Neural cell (in vitro differentiated cells): Measurements from ENCODE around the gene HBE1. TPM values are rescaled to one million over a fixed set of nuclear protein-coding genes. Genes with fewer than 3 reads are reported as not detected.
"Not testable (repeated sequence)": the region's sequence is repeated elsewhere in the genome, so short reads cannot be mapped to it uniquely, and the experiment has no call there.

Experiments used
- H2AFZ ChIP-seq: fragments of 200-600, 300-800 bp; sonication (generic), shearing (Covaris generic); 2 replicates; pipeline ENCODE4 v1.6.0; 2014; ENCODE audit warnings: low read depth, mild to moderate bottlenecking, antibody characterized with exemption, low read length, moderate library complexity
- H3F3A ChIP-seq: fragments of 200-600 bp; shearing (Covaris generic); 2 replicates; pipeline ENCODE4 v1.6.1; 2016; ENCODE audit warnings: mild to moderate bottlenecking, moderate library complexity, mixed read lengths, antibody characterized with exemption, low read length; ENCODE audit not compliant: insufficient read depth, poor library complexity, severe bottlenecking
- H3K27ac ChIP-seq: fragments of 200-600, 300-800 bp; sonication (generic), shearing (Covaris generic); 2 replicates; pipeline ENCODE4 v1.5.1; 2014; ENCODE audit warnings: mild to moderate bottlenecking, low read length, moderate library complexity
- H3K27me3 ChIP-seq: fragments of 300-800, 200-600 bp; sonication (generic), shearing (Covaris generic); 2 replicates; pipeline ENCODE4 v1.6.0; 2014; ENCODE audit warnings: mild to moderate bottlenecking, low read depth, low read length, moderate library complexity; ENCODE audit not compliant: insufficient read depth
- H3K36me3 ChIP-seq: fragments of 300-800, 200-600 bp; sonication (generic), shearing (Covaris generic); 2 replicates; pipeline ENCODE4 v1.5.1; 2014; ENCODE audit warnings: mild to moderate bottlenecking, antibody characterized with exemption, low read length, moderate library complexity; ENCODE audit not compliant: insufficient read depth
- H3K4me2 ChIP-seq: fragments of 300-800, 200-600 bp; sonication (generic), shearing (Covaris generic); 2 replicates; pipeline ENCODE4 v1.6.0; 2014; ENCODE audit warnings: mild to moderate bottlenecking, low read length
- H3K4me3 ChIP-seq: fragments of 300-800, 200-600 bp; sonication (generic), shearing (Covaris generic); 2 replicates; pipeline ENCODE4 v1.5.1; 2014; ENCODE audit warnings: mild to moderate bottlenecking, low read length, moderate library complexity
- H3K79me2 ChIP-seq: fragments of 200-600 bp; shearing (Covaris generic); replicated peaks from 2 replicates; pipeline ENCODE4 v1.6.0; 2014; ENCODE audit warnings: mild to moderate bottlenecking, low read length, moderate library complexity; ENCODE audit not compliant: insufficient read depth
- H3K9ac ChIP-seq: fragments of 300-800, 200-600 bp; sonication (generic), shearing (Covaris generic); 2 replicates; pipeline ENCODE4 v1.6.1; 2016; ENCODE audit warnings: mild to moderate bottlenecking, low read length, mixed read lengths
- H3K9me2 ChIP-seq: fragments of 200-600 bp; shearing (Covaris generic); 2 replicates; pipeline ENCODE4 v1.6.1; 2016; ENCODE audit warnings: mild to moderate bottlenecking, low read length, mixed read lengths; ENCODE audit not compliant: insufficient read depth
- H3K9me3 ChIP-seq: fragments of 200-600, 300-800 bp; sonication (generic), shearing (Covaris generic); 2 replicates; pipeline ENCODE4 v1.6.1; 2016; ENCODE audit warnings: mild to moderate bottlenecking, mixed run types, low read length, moderate library complexity, mixed read lengths
- H4K20me1 ChIP-seq: fragments of 200-600 bp; shearing (Covaris generic); 2 replicates; pipeline ENCODE4 v1.6.1; 2016; ENCODE audit warnings: mild to moderate bottlenecking, mixed run types; ENCODE audit not compliant: insufficient read depth
- EP300 ChIP-seq: fragments of 450-650 bp; conservative IDR thresholded peaks from 2 replicates; pipeline ENCODE4 v1.6.1; 2014; ENCODE audit warnings: antibody characterized with exemption, mild to moderate bottlenecking, moderate library complexity; ENCODE audit not compliant: poor library complexity, severe bottlenecking
- EZH2 ChIP-seq: fragments of 200-600, 300-800 bp; shearing (Covaris generic), sonication (generic); IDR thresholded peaks from 2 replicates; pipeline ENCODE4 v1.6.1; 2014; ENCODE audit warnings: antibody characterized with exemption, low read length, borderline replicate concordance, mild to moderate bottlenecking; ENCODE audit not compliant: insufficient read depth, poor library complexity, severe bottlenecking
- MXI1 ChIP-seq: fragments of 450-650 bp; conservative IDR thresholded peaks from 2 replicates; pipeline ENCODE4 v1.6.1; 2014; ENCODE audit warnings: antibody characterized with exemption, mild to moderate bottlenecking; ENCODE audit not compliant: poor library complexity, severe bottlenecking
- POLR2AphosphoS5 ChIP-seq: IDR thresholded peaks from 2 replicates; pipeline ENCODE4 v1.6.1; 2012
- RAD21 ChIP-seq: fragments of 450-650 bp; conservative IDR thresholded peaks from 2 replicates; pipeline ENCODE4 v1.6.1; 2014; ENCODE audit warnings: antibody characterized with exemption, mild to moderate bottlenecking, moderate library complexity
- SMC3 ChIP-seq: fragments of 450-650 bp; conservative IDR thresholded peaks from 2 replicates; pipeline ENCODE4 v1.6.1; 2014; ENCODE audit warnings: antibody characterized with exemption, mild to moderate bottlenecking, moderate library complexity; ENCODE audit not compliant: poor library complexity
- TAF1 ChIP-seq: IDR thresholded peaks from 2 replicates; pipeline ENCODE4 v1.6.1; 2012; ENCODE audit warnings: low read depth
- polyA plus RNA-seq: library from polyadenylated mRNA; depleted of rRNA; stranded (reverse); fragments of >200 nt; gene quantifications from 2 replicates; pipeline ENCODE4 v1.2.3, GENCODE V29; 2014
- TF ChIP-seq, protein P1 (sequence below): fragments of 450-650 bp; IDR thresholded peaks from 2 replicates; pipeline ENCODE4 v1.5.1; 2014; ENCODE audit warnings: antibody characterized with exemption, mild to moderate bottlenecking, moderate library complexity; ENCODE audit not compliant: poor library complexity, severe bottlenecking
- TF ChIP-seq, protein P2 (sequence below): IDR thresholded peaks from 2 replicates; pipeline ENCODE4 v1.6.1; 2012; ENCODE audit warnings: borderline replicate concordance

Gene HBE1
- polyA plus RNA-seq, 1 donor from 2014 or later = not detected

DNA sequence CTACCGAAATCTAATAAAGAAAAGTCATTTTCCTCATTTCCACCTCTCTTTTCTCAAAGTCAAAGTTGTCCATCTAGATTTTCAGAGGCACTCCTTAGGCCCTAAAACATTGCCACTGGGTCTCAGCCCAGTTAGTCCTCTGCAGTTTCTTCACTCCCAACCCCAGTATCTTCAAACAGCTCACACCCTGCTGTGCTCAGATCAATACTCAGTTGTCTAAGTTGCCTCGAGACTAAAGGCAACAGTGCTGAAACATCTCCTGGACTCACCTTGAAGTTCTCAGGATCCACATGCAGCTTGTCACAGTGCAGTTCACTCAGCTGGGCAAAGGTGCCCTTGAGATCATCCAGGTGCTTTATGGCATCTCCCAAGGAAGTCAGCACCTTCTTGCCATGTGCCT is 15.7 kb downstream of the HBE1 start:
- not testable (repeated sequence) for H3K36me3 ChIP-seq, H3K27ac ChIP-seq, H2AFZ ChIP-seq, H3K9ac ChIP-seq, H3K79me2 ChIP-seq, H3K9me2 ChIP-seq, H3F3A ChIP-seq, H4K20me1 ChIP-seq, H3K27me3 ChIP-seq, H3K9me3 ChIP-seq, H3K4me2 ChIP-seq, H3K4me3 ChIP-seq

DNA sequence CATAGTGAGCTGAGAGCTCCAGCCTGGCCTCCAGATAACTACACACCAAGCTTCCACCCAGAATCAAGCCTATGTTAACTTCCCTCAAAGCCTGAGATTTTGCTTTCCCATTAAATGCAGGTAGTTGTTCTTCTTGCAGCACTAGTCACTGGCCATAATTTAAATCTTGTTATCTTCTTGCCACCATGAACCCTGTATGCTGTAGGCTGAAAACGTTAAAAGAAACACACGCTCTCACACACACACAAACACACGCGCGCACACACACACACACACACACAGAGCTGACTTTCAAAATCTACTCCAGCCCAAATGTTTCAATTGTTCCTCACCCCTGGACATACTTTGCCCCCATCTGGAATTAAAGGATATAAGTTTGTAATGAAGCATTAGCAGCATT is 16.3 kb downstream of the HBE1 start:
- H3K4me2 ChIP-seq, H3K36me3 ChIP-seq, H3K27ac ChIP-seq, H3K27me3 ChIP-seq, H3K9me2 ChIP-seq, H3K9ac ChIP-seq, H3K79me2 ChIP-seq, H3K4me3 ChIP-seq, H3F3A ChIP-seq, H2AFZ ChIP-seq, H4K20me1 ChIP-seq, H3K9me3 ChIP-seq: not testable (repeated sequence)

DNA sequence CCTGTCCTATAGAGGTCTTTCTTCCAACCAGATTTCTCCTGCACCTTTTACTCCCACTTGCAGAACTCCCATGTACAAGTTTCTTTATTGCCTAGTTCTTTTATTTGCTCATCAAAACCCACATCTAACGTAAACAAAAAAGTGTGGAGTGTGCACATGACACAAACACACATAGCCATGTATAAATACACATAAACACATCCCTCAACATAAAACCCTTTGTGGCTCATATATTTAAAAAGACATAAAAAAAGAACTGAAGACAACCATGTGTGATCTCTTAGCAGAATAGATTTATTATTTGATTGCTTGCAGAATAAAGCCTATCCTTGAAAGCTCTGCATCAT is 16.9 kb downstream of the HBE1 start:
- no peak overlapping the region for H3K4me2 ChIP-seq
- H2AFZ ChIP-seq = no peak overlapping the region
- no peaks in the 10 kb centered on the region for H3K79me2 ChIP-seq
- H4K20me1 ChIP-seq = no peaks in the 10 kb centered on the region
- TF ChIP-seq, protein P1, sequence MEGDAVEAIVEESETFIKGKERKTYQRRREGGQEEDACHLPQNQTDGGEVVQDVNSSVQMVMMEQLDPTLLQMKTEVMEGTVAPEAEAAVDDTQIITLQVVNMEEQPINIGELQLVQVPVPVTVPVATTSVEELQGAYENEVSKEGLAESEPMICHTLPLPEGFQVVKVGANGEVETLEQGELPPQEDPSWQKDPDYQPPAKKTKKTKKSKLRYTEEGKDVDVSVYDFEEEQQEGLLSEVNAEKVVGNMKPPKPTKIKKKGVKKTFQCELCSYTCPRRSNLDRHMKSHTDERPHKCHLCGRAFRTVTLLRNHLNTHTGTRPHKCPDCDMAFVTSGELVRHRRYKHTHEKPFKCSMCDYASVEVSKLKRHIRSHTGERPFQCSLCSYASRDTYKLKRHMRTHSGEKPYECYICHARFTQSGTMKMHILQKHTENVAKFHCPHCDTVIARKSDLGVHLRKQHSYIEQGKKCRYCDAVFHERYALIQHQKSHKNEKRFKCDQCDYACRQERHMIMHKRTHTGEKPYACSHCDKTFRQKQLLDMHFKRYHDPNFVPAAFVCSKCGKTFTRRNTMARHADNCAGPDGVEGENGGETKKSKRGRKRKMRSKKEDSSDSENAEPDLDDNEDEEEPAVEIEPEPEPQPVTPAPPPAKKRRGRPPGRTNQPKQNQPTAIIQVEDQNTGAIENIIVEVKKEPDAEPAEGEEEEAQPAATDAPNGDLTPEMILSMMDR = no peak
- TF ChIP-seq TAF1 = no peak
- TF ChIP-seq EZH2 = no peak
- TF ChIP-seq EP300 = no peak
- TF ChIP-seq, protein P2, sequence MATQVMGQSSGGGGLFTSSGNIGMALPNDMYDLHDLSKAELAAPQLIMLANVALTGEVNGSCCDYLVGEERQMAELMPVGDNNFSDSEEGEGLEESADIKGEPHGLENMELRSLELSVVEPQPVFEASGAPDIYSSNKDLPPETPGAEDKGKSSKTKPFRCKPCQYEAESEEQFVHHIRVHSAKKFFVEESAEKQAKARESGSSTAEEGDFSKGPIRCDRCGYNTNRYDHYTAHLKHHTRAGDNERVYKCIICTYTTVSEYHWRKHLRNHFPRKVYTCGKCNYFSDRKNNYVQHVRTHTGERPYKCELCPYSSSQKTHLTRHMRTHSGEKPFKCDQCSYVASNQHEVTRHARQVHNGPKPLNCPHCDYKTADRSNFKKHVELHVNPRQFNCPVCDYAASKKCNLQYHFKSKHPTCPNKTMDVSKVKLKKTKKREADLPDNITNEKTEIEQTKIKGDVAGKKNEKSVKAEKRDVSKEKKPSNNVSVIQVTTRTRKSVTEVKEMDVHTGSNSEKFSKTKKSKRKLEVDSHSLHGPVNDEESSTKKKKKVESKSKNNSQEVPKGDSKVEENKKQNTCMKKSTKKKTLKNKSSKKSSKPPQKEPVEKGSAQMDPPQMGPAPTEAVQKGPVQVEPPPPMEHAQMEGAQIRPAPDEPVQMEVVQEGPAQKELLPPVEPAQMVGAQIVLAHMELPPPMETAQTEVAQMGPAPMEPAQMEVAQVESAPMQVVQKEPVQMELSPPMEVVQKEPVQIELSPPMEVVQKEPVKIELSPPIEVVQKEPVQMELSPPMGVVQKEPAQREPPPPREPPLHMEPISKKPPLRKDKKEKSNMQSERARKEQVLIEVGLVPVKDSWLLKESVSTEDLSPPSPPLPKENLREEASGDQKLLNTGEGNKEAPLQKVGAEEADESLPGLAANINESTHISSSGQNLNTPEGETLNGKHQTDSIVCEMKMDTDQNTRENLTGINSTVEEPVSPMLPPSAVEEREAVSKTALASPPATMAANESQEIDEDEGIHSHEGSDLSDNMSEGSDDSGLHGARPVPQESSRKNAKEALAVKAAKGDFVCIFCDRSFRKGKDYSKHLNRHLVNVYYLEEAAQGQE = no peak
- no peak for TF ChIP-seq SMC3
- no peak for TF ChIP-seq MXI1
- no peak for TF ChIP-seq RAD21
- TF ChIP-seq POLR2AphosphoS5 = no peak
- no peak overlapping the region for H3K4me3 ChIP-seq
- no peaks in the 10 kb centered on the region for H3K27me3 ChIP-seq
- no peaks in the 10 kb centered on the region for H3K9me2 ChIP-seq
- no peaks in the 10 kb centered on the region for H3K9me3 ChIP-seq
- H3K27ac ChIP-seq = no peak overlapping the region
- no peaks in the 10 kb centered on the region for H3F3A ChIP-seq
- no peak overlapping the region for H3K9ac ChIP-seq
- H3K36me3 ChIP-seq = no peaks in the 10 kb centered on the region
